NCI-H2107 (cell line): Measurements from ENCODE around the gene APOBEC4.
A peak's percentile ranks its signal among the peaks of the same experiment; 100 is the strongest.
"Not testable (repeated sequence)": the region's sequence is repeated elsewhere in the genome, so short reads cannot be mapped to it uniquely, and the experiment has no call there.

Source experiments
- DNase-seq: peaks from one replicate; lab custom pipeline; 2025; lab: John Stamatoyannopoulos, UW

APOBEC4 gene, protein sequence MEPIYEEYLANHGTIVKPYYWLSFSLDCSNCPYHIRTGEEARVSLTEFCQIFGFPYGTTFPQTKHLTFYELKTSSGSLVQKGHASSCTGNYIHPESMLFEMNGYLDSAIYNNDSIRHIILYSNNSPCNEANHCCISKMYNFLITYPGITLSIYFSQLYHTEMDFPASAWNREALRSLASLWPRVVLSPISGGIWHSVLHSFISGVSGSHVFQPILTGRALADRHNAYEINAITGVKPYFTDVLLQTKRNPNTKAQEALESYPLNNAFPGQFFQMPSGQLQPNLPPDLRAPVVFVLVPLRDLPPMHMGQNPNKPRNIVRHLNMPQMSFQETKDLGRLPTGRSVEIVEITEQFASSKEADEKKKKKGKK

DNA sequence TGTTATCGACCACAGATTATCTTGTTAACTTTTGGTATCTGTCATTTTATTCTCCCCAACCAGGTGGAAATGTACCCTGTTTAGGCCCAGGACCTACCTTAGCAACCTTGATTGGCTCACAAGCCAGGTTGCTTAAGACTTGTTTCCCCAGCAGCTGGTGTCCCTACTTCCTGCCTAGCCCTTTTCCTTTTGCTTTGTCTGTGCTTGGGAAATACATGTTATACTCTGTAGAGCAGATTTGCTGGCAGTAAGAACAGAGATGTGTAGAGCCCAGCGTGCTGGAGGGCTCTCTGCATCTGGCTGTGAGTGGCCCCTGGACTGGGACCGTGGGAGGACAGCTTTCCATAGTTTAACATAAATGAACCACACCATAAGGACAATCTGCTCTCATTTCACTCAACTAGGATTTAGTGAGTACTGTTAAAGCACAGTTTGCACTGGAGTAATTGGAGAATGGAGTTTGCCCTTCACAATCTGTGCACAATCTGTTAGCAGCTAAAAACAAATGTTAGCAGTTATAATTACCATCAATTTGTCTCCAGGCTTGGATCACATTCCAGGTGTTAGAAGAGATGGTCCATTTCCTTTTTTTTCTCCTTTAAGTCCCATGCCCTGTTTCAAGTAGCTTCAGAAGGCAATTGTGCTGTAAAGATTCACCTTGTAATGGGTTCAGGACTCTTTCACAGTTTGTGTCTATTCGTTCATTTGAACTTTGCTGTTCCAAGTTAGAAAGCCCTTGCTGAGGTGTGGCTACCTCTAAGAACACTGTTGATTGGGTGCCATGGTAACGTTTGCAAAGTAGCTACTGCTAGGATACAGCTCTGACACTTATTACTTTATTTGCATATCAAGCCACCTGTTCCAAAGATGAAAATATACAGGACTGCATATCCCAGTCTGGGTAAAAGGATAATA, at the start of gene APOBEC4:
Gene APOBEC4, minus strand, starts transcription at position 770 of the 915 bp plus-strand sequence. CDS start 4,535 bp downstream, outside the sequence.
- peak; percentile 32 for DNase-seq

DNA sequence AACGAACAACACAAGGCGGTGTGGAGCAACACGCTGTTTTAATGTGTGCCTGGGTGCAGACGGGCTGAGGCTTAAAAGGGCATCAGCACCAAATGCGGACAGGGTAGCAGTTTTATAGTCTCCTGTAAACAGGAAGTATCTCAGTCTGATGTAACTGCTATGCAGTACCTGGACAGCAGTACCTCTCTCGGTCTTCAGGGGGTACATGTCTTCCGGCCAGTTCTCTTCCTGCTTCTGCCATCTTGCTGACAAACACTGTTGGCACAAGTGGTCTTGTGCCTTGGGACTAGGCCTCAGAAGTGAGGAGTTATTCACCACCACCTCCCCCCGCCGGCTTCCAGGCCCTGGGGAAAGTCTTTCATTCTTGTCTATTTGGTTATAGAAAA, 49.7 kb upstream of the APOBEC4 start:
- DNase-seq: no peak

GRCh38 chr1:183702087-183702812, 49.1 kb upstream of the APOBEC4 start:
- DNase-seq: no peak

DNA sequence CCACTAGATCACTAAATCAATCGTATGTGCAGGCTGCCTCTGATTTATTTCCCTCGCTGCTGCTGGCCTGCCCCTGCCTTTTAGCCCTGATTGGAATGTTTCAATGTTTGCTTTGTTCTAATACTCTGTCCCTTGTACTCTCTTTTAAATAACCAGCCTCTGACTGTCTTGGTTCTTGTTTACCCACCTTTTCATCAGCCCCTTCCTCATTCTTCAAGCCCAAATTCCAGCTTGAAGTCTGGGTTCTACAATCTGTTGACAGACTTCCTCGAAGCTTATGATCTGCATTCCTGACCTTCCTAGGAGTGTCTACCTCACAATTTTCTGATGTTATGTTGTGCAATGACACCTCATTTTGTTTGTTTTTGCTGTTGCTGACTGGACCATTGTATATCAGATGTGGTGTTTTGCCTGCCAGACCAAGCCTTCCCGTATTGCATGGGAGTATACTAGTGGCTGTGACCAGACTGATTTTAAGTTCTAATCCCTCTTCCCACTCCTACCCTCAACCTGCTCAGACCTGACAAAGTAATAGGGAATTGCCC, 46.6 kb upstream of the APOBEC4 start:
- no peak for DNase-seq

DNA sequence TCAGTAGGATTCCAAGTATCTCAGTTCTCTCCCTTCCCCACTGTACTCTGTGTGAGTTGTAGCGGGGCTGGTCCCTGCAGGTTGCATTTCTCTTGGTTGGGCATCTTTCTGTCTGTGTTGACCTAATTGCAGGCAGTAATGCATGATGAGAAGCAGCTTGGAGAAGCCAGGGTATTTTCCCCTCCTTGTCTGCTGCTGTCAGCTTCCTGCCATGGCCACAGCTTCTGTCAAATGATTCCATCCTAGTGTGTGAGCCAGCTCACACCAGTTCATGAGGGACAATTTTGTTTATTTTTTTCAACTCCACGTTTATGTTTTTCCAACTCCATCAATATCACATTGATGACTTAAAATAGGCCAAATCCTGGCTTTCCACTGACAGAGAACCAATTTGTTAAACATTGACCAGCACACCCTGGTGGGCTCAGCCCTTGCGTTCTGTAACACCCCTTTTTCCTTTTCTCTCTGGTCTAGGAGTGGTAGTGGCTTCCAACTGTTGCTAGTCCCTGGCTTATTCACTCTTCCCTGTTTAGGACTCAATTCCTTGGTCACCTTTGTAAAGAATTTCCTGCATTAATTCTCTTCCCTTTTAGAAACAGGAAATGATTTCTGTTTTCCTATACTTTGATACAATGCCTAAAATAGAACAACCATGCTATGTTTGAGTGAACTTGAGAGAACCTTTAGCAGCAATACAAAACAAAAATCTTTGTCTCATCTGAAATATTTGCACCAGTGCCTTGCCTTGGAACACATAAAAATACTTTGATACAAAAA, 44.9 kb upstream of the APOBEC4 start:
- DNase-seq: no peak

DNA sequence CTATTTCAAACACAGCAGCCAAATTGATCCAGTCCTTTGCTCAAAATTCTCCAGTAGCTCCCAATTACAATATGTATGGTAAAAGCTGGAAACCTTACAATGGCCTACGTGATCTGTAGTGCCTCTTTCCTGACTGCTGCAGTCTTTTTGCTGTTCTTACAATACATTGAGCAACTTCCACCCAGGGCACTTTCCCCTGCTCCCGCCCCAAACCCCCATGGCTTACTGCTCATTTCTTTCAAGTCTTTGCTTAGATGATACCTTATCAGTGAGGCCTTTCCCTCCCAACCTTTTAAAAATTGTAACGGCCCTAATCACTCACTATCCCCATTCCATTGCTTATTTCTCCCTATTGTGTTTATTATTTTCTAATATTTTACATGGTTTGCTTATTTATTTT, 43.9 kb upstream of the APOBEC4 start:
- no peak for DNase-seq

GRCh38 chr1:183694755-183695154, 41.6 kb upstream of the APOBEC4 start:
- DNase-seq: no peak

DNA sequence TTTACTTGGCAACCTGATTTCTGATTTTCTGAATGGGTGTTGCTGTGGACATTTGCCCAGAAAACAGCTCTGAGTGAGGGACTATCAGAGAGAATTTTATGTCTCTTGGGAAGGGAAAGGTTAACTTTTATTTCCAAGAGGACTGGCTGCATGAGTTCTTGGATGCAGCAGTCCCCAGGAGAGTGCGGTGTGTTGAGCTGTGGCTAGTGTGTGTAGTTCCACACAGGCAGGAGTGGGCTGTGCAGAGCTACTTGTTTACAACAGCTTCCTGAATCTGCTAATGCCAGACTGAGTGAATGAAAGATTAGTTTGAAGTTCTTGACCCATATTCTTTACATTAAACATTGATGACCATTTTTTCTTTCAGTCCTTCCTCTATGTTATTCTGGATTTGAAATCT, 41.0 kb upstream of the APOBEC4 start:
- no peak for DNase-seq

DNA sequence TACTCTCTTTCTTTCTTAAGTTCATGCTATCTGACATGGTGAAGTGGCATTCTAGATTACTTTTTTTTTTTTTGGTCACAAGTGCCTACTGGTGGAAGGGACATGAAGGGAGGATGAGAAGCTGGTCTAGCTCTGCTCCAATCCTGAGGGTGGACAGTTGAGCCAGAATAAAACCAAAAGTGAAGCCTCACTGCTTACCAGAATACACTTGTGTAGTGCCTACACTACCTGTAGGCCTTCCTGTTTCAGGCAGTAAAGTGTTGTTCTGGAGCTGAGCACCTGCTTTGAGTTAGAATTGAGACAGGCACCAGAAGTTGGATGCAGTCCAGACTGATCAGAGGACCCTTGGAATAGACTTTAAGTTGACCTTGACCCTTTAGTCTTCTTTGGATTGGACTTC, 40.4 kb upstream of the APOBEC4 start:
- no peak for DNase-seq

GRCh38 chr1:183689762-183690204, 36.7 kb upstream of the APOBEC4 start:
- DNase-seq: no peak

- no peak for DNase-seq
These were observed 35.4 kb upstream of the APOBEC4 start for GRCh38 chr1:183688341-183689060.

DNA sequence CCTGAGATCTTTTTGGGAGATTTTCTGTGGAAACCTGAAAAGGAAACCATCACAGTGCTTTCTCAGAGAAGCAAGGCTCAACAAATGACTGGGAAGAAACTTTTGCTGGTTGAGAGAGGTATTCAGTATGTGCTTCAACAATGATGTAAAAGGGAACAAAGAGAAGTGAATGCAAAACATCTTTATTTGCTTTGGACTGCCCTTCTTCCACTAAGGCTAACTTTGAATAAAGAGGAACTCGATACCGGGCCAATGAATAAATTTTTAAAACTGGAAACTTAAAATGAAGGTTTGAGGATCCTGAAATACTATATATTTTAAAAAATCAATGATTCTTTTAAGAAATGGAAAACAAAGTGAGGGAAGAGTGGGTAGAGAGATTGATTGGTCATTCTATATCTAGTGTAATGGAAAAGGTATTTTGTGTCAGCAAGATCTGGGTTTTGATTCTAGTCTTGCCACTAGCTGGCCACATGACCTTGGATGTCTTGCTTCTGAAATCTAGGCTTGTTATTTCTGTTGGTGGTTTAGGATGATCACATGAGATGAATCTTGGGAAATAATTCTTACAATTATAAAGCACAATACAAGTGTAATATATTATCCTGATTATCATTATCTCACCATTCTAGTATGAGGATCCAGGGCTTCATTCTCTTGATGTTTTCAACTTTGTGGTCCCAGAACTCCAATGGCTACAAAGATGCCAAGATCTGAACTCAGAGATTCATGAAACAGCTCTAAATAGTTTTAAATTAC, 34.6 kb upstream of the APOBEC4 start:
- no peak for DNase-seq

DNA sequence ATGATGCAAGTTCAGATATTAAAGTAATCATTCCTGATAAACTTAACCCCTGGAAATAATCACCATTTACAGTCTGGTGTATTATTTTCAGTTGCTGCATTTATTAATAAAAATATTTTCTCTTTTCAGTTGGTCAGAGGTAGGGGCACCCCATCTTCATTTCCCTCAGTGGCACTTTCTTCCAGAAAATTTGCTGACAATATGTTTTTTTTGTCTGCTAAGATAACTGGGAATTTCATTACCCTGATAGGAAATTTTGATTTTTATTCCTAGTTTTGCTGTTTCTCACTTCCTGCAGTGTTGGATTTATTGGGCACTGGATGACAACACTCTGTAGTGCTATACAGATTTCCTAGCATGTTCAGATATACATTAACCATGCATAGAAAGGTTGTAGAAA, 33.1 kb upstream of the APOBEC4 start:
- no peak for DNase-seq

GRCh38 chr1:183685112-183685713, 32.1 kb upstream of the APOBEC4 start:
- DNase-seq: no peak

DNA sequence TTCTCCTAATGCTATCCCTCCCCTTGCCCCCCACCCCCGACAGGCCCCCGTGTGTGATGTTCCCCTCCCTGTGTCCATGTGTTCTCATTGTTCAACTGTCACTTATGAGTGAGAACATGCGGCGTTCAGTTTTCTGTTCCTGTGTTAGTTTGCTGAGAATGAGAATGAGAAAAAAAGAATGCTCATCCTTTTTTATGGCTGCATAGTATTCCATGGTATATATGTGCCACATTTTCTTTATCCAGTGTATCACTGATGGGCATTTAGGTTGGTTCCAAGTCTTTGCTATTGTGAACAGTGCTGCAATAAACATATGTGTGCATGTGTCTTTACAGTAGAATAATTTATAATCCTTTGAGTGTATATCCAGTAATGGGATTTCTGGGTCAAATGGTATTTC, 26.2 kb upstream of the APOBEC4 start:
- not testable (repeated sequence) for DNase-seq

DNA sequence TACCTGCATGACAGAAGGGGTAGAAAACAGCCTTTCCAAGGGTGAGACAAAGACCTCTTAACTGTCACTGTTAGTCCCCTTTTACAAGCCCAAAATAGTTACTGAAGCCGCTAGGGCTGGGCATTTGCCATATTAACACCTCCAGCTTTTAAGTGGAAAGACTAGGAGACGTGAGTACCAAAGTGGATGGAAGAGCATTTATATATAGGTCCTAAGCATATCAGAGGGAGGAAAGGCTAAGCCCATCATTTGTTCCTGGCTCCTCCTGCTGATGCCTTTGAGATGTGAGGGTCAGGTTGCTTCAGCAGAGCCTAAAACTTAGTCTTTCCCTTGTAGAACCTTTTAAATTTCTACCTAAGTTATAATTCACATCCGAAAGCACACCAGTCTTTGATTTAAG, 25.7 kb upstream of the APOBEC4 start:
- DNase-seq: no peak

- no peak for DNase-seq
These were observed 23.6 kb upstream of the APOBEC4 start for GRCh38 chr1:183676586-183677189.

- no peak for DNase-seq
These were observed 22.9 kb upstream of the APOBEC4 start for GRCh38 chr1:183675883-183676585.
